HG03159 (cell line): Measurements from ENCODE around the gene TXNDC11.

Experiments used
- ATAC-seq: cut with Tn5 transposase; IDR thresholded peaks from one replicate; pipeline ENCODE4 v1.9.1; 2021; ENCODE audit warnings: mild to moderate bottlenecking, moderate library complexity; ENCODE audit not compliant: unreplicated experiment

Gene TXNDC11

DNA sequence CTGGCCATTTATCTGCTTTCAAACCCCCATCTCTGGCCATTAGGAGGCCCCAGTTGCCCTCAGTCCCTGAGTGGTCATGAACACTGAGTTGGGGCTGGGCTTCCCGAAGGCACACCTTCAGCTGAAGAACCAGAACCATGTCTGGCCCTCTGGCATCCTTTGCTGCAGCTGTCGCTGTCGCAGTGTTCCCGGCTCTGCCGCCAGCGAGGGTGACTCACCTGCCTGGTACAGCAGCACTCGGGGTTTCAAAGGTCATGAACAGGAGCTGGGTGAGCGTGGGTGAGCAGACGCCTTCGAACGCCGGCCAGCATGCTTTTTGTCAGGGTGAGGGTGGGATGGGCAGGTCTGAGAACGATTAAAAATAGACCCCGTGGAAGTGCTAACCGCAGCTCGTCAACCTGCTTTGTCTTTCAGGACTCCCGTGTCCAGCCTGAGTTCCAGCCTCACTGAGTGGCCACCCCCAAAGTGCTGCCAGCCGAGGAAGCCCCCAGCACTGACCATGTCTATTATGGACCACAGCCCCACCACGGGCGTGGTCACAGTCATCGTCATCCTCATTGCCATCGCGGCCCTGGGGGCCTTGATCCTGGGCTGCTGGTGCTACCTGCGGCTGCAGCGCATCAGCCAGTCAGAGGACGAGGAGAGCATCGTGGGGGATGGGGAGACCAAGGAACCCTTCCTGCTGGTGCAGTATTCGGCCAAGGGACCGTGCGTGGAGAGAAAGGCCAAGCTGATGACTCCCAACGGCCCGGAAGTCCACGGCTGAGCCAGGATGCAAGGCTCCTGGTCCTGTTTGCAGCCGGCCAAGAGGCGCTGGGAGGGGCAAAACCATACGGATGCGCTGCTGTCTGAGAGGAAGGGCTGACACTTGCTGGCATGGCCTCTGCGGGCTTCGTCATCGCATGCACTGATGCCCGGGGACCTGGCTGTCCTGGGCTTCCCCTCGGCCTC is 66.8 kb downstream of the TXNDC11 start:
- ATAC-seq, result no peak

DNA sequence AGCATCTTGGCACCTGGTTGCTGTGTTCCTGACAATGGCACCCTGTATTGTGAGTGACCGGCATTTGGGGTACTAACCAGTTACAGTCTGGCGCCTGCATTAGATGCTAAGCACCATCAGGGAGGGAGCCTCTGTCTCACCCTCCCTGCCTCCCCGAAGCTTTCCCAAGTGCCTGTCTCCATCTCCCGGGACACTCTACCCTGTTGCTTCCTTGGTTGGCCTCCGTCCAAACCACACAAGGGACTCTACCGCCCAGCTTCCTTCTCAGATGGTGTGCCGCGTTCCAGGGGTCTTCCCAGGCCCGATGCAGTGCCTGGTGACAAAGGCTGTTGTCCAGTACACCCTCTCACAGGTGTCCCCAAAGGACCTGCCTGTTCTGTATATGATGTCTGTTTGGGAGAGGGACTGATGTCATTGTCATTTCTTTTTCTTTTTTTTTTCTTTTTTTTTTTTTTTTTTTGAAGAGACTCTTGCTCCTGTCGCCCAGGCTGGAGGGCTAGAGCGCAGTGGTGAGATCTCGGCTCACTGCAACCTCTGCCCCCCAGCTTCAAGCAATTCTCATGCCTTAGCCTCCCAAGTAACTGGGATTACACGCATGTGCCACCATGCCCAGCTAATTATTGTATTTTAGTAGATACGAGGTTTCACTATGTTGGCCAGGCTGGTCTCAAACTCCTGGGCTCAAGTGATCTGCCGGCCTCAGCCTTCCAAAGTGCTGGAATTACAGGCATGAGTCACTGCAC is 67.7 kb downstream of the TXNDC11 start:
- ATAC-seq, result no peak

DNA sequence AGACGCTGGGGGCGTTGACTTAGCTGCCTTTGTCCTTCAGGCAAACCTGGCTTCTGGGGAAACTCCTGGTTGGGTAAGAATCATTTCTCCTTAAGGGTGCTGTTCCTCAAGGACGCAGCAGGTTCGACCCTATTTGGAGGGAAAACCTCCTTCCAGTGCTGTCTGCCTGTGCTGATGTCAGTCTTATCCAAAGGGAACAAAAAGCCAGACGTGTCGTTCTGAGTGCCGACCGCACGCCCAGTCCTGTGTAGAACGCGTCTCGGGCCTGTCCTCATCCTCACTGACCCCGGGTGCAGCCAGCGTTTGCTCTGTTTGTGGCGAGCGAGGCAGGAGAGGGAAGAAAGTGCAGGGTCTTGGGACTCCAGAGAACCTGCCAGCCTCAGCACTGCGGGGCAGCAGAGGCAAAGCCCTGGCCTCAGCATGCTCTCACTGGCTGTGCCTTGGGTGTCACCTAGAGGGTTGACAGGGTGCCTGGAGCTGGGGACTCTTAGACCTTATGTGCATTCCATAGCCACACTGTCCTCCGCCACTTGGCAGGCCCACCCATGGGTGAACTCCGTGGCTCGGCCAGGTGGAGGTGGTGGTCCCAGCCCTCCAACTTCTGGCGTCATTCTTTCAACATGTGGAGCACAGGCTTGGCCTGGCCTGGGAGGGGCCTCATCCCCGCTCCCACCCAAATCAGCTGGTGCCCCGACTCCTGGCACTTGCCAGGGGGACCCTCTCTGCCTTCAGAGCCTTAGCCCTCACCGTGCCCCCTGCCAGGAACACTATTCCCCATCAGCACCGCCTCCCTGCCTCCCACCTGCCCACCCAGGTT is 68.4 kb downstream of the TXNDC11 start:
- no peak for ATAC-seq

DNA sequence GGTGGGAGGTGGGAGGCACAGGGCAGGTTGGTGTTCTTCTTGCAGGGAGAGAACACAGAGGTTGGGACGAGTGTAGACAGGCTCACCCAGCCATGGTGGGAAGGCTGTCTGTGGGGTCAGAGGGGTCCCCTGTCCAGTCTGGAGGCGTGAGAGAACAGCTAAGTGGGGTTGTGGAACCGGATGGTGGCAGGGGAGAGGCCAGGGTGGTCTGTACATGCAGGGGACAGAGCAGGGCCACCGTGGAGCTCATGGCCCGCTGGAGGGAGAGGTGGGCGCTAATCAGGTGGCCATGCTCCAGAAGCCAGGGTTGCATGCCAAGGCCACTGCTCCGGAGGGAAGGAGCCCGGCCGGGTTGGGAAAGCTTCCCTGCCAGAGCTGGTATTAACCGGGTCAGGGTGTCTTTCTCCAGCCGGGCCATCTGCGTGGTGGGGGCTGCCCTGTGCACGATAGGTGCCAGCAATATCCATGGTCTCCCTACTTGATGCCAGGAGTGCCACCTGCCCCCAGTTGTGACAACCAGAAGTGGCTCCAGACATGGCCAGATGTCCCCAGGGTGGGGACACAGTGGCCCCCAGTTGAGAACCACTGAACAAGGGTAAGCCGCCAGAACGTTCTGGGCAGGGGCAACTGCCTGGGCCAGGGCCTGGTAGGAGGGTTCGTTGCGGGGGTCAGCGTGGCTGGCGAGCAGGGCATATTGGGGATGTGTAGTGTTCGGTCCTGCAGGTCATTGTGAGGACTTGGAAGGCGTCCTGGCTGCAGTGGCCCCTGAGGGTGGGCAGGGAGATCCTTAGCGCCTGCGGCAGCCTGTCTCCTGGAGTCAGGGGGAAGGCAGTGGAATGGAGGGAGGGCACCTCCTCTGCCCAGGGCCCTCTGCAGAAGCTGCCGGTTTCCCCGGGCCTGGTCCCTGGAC is 69.3 kb downstream of the TXNDC11 start:
- no peak for ATAC-seq

DNA sequence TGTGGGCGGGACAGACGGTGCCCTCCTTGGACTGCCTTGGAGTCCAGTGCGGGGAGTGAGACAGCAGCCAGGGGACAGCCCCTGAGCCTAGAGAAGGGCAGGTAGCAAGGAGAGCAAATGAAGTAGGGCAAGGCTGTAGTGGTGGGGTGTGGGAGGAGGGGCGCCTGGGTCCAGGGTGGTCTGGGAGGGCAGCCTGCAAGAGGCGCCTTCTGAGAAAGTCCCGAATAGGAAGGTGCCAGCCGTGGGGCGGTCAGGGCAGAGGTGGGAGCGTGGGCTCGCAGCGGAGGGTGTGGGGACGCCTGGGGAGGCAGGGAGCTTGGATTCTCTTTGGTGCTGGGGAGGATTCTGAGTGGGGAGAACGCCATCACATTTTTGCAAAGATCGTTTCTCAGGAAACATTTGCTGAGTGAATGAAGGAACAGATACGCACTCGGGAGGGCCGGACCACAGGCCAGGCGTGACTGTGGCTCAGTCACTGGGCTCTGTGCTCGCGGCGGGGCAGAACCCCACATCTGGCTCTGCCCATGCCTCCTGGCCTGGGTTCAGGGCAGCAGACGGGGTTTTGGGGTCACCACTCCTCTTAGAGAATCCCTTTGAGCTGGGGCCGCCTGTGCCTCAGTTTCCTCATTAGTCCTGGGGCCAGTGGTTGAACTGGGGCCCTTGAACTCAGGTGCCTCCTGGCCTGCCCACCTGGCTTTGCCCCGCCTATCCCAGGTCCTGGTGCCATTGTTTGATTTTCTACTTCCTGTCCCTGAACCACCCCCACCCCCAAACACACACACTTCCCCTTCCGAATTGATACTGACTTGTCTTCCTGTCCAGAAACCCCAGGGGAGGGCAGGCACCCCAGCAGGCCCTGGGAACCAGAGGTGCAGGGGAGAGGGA is 70.2 kb downstream of the TXNDC11 start:
- no peak for ATAC-seq

DNA sequence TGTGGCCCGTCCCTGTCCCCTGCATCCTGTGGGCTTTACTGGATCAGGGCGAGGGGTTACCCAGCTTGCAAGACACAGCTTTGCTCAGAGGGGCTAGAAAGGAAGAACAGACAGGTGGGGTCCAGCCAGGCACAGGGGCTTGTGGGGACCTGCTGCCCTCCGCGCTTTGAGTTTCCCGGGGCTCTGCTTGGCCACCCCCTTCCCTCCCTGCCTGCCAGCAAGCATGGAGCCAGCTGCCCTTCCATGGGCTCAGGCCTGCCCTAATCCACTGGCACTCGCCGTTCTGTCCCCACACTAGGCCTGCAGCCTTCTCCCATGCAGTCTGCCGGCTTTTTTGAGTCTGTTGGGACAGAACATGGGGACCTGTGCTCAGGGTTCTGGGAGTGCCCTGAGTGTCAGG is 71.0 kb downstream of the TXNDC11 start:
- ATAC-seq, result no peak

DNA sequence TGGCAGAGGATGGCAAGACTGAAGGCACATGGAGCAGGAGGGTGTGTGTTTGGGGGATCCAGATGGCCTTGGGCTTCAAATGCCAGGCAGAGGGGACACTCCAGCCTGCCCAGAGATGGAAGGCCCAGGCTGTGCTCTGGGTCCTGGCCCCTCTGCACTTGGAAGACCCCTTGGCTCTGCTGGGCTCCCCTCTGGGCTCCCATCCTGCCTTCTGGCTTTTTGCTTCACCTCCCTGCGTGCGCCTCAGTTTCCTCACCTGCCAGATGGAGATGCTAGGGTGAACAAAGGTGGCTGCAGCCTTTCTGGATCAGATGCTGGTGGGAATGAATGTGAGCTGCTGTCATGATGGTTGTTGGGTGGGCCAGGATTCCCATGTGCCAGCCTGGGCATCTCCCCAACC is 71.4 kb downstream of the TXNDC11 start:
- ATAC-seq, result no peak

DNA sequence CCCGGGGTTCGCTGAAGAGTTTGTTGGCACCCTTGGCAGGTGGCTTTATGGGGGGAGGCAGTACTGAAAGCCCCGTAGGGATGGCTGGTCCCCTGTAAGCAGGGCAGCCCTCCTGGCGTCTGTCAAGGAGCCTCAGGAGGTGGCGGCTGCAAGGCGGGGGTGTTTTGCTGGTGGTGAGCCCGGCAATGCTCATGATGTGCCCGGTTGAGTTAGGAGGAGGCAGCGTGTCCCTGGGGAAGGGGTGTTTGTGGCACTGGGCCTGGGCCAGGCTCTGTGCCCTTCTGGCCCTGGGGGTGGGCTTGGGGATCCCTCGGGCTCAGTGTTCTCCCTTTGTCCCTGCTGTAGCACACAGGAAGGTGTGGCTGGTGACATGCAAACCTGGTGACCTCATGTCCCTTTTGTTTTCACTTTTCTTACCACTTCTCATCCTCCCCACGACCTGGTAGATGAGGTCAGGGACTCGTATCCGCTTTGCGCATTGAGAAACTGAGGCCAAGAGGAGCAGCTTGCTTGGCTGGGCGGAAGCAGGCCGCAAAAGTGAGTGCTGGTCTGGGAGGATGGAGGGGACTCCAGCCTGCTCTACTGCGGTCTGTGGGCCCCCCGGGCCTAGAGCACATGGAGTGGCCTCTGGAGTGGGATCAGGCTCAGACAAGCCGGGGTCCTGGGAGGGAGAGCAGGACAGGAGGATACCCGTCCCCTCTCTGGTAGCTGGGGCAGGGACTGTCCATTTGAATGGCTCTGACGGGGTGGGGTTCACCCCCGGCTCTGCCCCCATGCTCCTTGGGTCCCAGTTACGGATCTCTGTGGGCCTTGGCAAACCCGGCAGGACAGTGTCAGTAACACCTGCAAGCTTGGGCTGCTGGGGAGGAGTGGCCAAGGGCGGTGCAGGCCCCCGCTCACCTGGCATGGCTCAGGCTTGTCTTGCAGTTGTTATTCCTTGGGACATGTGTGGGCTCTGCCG is 72.2 kb downstream of the TXNDC11 start:
- ATAC-seq, result no peak

DNA sequence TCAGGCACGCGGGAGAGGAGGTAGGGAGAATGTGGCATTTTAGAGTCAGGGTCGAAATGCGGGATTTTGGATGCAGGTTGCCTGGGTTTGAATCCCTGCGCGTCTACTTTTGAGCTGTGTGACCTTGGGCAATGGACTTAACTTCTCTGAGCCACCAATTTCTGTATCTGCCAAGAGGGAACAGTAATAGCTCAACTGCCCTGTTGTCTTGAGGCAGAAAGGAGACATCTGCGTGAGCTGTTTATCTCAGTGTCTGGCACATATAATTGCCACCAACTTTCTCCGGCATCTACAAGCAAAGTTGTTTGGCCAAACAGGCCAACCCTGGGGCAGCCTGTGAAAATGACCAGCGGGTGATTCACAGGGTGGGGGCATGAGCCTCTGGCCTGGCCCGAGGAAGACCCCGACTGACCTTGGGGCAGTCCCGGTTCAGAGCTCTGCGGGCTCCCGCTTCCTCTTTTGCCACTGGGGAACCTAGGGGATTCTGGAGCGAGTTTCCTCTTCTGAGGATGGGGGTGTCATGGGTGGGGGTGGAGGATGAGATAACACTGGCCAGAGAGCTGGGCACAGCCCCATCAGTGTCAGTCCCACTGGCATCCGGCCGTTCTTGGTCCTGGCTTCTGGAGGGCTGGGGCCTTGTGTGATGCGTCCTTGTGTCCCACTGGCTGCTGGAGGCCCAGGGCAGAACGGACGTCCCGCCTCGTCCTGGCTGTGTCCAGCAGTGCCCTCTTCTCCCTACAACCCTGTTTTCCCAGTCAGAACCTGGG is 73.1 kb downstream of the TXNDC11 start:
- ATAC-seq, result no peak

DNA sequence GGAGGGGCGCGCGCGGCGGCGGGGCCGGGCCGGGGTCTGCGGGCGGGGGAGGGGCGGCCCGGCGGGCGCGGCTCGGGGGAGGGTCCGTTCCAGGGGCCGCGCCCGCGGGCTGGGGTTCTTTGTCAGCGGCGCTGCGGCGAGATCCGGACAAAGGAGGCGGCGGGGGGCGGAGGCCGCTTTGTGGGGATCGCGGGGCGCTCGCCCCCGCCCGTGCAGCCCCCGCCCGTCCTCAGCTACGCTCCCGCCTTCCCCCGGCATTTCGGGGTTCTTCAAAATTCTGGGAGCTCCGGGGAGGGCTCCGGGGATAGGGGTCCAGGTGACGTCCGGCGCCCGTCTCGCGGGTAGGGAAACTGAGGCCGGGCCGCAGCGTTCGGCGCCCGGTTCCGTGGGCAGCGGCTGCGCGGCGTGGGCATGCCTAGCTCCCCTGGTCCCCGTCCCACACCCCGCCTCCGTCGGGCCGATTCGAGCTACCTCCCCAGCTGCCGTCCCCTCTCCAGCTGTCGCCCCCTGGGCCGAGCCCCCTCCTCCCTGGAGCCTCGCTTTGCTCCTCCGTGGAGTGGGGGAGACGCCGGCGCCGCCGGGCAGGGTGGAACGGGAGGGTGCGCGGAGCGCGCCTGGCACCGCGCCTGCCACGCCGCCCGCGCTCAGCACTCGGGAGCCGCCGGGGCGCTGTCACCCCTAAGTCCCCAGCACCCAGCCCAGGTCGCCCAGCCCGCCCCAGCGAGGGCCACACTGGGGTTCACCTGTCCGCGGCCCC is 73.9 kb downstream of the TXNDC11 start:
- no peak for ATAC-seq

DNA sequence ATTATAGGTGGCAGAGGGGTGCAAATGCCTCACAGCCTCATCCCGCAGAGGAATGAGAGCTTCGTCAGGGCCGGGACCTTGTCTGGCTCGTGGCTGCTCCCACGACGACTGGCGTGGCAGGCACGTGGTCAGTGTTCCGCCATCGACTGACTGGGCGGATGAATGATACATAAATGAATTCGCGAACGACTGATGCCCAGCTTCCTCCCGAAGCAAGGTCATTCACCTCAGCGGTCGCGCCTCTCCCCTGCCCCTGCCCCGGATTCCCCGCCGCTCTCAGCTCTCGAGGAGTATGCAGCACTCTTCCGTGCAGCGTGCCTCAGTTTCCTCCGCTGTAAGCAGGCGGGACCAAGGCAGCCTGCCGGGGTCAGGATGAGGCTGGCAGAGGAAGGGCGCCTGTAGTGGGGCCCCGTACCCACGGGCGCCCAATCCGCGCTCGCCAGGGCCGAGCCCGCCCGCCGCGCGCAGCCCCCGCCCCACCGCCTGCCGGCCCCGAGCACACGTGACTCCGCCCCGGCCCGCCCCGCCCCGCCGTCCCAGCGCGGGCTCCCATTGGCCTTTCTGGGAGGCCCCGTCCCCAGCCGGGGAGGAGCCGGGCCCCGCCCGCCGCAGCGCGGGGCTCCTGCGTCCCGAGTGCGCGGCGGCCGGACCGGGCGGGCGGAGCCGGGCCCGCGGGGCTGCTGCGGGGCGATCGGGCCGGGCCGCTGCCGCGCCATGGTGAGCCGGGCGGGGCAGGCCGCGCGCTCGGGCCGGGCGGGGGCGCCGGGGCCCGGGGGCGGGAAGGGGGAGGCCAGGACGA is 74.6 kb downstream of the TXNDC11 start, which contains the start of gene SNN:
SNN (plus strand) TSS at position 632 of the 799 bp plus-strand sequence. CDS start 7,605 bp downstream, outside the sequence.
- ATAC-seq, result peak; percentile 48

DNA sequence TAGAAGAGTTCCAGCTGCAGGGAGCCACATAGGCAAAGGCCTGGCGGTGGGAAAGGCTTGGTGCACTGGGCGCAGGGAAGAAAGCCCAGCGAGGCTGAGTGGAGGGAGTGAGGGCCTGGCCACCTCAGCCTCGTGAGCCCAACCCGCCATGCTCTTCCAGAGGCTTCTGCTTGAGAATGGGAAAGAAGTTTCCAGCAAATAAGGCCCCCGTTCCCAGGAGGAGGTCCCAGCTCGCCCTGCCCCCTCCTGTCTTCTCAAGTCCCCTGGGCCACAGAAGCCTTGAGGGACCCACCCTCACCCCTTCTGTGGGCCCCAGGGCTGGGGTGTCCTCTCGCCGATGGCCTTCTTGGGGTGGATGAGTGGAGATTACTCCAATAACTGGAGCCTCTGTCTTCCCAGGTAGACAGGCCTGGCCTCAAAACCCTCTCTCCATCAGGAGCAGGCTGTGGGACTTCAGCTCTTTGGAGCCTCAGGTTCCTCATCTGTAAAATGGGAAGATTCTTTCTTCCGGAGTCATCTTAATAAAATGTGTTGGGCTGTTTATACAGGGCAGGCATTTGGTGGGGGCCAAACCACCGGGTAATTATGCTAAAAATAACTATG is 75.3 kb downstream of the TXNDC11 start:
- ATAC-seq, result no peak

DNA sequence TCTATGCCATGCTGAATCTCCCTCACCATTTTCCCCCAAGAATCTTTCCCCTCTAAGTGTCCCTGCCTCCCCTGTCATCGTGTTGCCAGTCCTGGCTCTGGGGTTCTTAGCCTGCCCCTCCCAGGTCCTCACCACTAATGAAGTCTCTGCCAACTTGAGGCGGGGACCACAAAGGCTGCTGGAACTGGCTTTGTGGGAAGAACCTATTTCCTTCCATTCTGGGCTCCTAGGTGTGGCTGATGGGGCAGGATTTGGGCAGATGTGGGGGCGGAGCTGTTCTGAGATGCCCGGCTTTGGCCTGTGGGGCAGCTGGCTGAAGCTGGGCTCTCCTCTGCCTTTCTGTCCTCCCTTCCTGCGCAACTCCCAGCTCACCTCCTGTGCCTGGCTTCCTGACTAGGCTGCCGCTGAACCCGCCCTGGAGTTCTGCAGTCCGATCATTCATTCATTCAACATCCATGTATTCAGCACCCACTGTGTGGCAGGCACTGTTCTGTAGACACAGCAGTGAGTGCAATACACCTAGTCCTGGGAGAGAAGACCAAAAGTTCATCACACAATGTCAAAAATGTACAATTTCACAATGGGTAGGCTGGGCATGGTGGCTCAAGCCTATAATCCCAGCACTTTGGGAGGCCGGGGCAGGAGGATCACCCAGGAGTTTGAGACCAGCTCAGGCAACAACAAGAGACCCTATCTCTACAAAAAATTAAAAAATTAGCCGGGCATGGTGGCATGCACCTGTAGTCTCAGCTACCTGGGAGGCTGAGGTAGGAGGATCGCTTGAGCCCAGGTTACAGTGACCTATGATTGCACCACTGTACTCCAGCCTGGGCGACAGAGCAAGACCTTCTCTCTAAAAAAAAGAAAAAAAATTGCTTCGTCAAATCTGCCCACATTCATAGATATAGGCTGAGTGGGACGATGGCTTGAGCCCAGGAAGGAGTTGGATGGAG is 76.3 kb downstream of the TXNDC11 start:
- no peak for ATAC-seq

DNA sequence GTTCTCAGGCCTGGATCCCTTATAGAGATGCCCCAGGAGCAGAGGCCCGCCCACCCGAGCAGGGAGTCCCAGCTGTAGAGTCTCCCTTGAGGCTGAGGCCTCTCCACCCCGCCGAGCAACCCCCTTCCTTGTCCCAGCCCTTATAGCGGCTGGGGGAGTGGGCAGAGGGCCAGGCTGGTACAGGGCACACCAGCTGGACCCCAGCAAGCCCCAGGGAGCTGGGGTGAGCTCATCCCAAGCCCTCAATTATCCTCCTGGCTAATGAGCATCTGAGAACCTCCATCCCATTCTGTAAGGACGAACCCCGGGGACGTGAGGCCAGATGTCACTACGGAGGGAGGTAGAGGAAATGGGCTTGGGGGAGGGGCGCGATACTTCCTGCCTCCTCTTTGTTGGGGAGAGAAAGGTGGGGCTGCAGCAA is 77.6 kb downstream of the TXNDC11 start:
- no peak for ATAC-seq
